IMR-90 (cell line): ENCODE measurements around the gene SBF2. TPM values are rescaled to one million over a fixed set of nuclear protein-coding genes. Genes with fewer than 3 reads are reported as not detected.

Experiments used
- ATAC-seq: fragments of 200-7000 bp; cut with Tn5 transposase; 2 replicates; pipeline ENCODE4 v1.9.1; 2020; ENCODE audit warnings: low read depth, mild to moderate bottlenecking, moderate library complexity
- BruUV-seq: library from RNA; stranded (reverse); fragments of 400-500 nt; replicated peaks from 2 replicates; lab custom pipeline; 2021; lab: Mats Ljungman, UMichigan
- CTCF ChIA-PET: fragments of 300-600 bp; formaldehyde crosslinking; extraction: SDS; loops from one replicate; lab custom pipeline; 2021; ENCODE audit warnings: antibody characterized with exemption; lab: Yijun Ruan, JAX
- POLR2A ChIA-PET: fragments of 300-600 bp; sonication (Branson Sonifier 250); formaldehyde crosslinking; loops from one replicate; lab custom pipeline; 2022; ENCODE audit warnings: antibody characterized with exemption; ENCODE audit not compliant: unreplicated experiment; lab: Charles Lee
- DNase-seq: peaks from one replicate; pipeline ENCODE4 v3.0.0; 2013
- H2AFZ ChIP-seq: replicated peaks from 2 replicates; pipeline ENCODE3; 2013; ENCODE audit warnings: low read length, mild to moderate bottlenecking; ENCODE audit not compliant: poor library complexity
- H2AK5ac ChIP-seq: 2 replicates; pipeline ENCODE4 v1.6.1; 2013; ENCODE audit warnings: low read depth, low read length, inconsistent platforms
- H2AK9ac ChIP-seq: replicated peaks from 2 replicates; pipeline ENCODE3; 2013; ENCODE audit warnings: mild to moderate bottlenecking, low read depth, low read length, moderate library complexity; ENCODE audit not compliant: poor library complexity
- H2BK120ac ChIP-seq: 2 replicates; pipeline ENCODE4 v1.6.1; 2013; ENCODE audit warnings: low read depth, low read length, inconsistent platforms
- H2BK15ac ChIP-seq: 3 replicates; pipeline ENCODE4 v1.6.1; 2013; ENCODE audit warnings: low read depth, low read length, inconsistent platforms
- H2BK20ac ChIP-seq: 2 replicates; pipeline ENCODE4 v1.6.1; 2013; ENCODE audit warnings: low read depth, mild to moderate bottlenecking, inconsistent platforms, low read length, moderate library complexity
- H2BK5ac ChIP-seq: 2 replicates; pipeline ENCODE4 v1.6.1; 2013; ENCODE audit warnings: mild to moderate bottlenecking, low read depth, low read length, inconsistent platforms; ENCODE audit not compliant: poor library complexity, severe bottlenecking
- H3K14ac ChIP-seq: replicated peaks from 2 replicates; pipeline ENCODE4 v1.6.1; 2013; ENCODE audit warnings: low read depth, low read length, inconsistent platforms
- H3K18ac ChIP-seq: 2 replicates; pipeline ENCODE4 v1.6.1; 2013; ENCODE audit warnings: low read depth, low read length, control low read depth
- H3K23ac ChIP-seq: 2 replicates; pipeline ENCODE4 v1.6.1; 2013; ENCODE audit warnings: low read depth, low read length, inconsistent platforms
- H3K27ac ChIP-seq: 2 replicates; pipeline ENCODE4 v1.5.1; 2013; ENCODE audit warnings: mild to moderate bottlenecking, control low read depth, low read length; ENCODE audit not compliant: insufficient read depth
- H3K27me3 ChIP-seq: 2 replicates; pipeline ENCODE4 v1.6.1; 2013; ENCODE audit warnings: low read length; ENCODE audit not compliant: control insufficient read depth, insufficient read depth
- H3K36me3 ChIP-seq: 2 replicates; pipeline ENCODE4 v1.6.1; 2013; ENCODE audit warnings: low read length, mixed read lengths; ENCODE audit not compliant: control insufficient read depth, insufficient read depth
- H3K4ac ChIP-seq: 2 replicates; pipeline ENCODE4 v1.6.1; 2013; ENCODE audit warnings: low read depth, low read length, inconsistent platforms
- H3K4me1 ChIP-seq: 2 replicates; pipeline ENCODE4 v1.6.1; 2013; ENCODE audit warnings: low read length, mixed read lengths; ENCODE audit not compliant: control insufficient read depth, insufficient read depth
- H3K4me2 ChIP-seq: 2 replicates; pipeline ENCODE4 v1.6.1; 2013; ENCODE audit warnings: low read depth, mild to moderate bottlenecking, control low read depth, low read length, moderate library complexity
- H3K4me3 ChIP-seq: 2 replicates; pipeline ENCODE4 v1.5.1; 2013; ENCODE audit warnings: low read depth, mild to moderate bottlenecking, control low read depth, low read length, moderate library complexity; ENCODE audit not compliant: insufficient read depth
- H3K56ac ChIP-seq: 2 replicates; pipeline ENCODE4 v1.6.1; 2013; ENCODE audit warnings: low read length, inconsistent platforms; ENCODE audit not compliant: insufficient read depth; ENCODE audit errors: extremely low read depth
- H3K79me1 ChIP-seq, 2 experiments: 2 replicates each; pipeline ENCODE4 v1.6.1; 2013; ENCODE audit warnings: low read length in 2 of 2, inconsistent platforms in 1 of 2, low read depth in 1 of 2
- H3K9ac ChIP-seq: 2 replicates; pipeline ENCODE4 v1.6.1; 2013; ENCODE audit warnings: low read depth, low read length, control low read depth
- H3K9me1 ChIP-seq: 2 replicates; pipeline ENCODE4 v1.6.1; 2013; ENCODE audit warnings: low read length, inconsistent platforms; ENCODE audit not compliant: insufficient read depth
- H3K9me3 ChIP-seq: 2 replicates; pipeline ENCODE4 v1.6.1; 2013; ENCODE audit warnings: low read length; ENCODE audit not compliant: control insufficient read depth, insufficient read depth
- H4K20me1 ChIP-seq: 2 replicates; pipeline ENCODE4 v1.6.1; 2013; ENCODE audit warnings: low read length, inconsistent platforms; ENCODE audit not compliant: insufficient read depth
- H4K5ac ChIP-seq: 2 replicates; pipeline ENCODE4 v1.6.1; 2013; ENCODE audit warnings: mild to moderate bottlenecking, low read depth, low read length, control low read depth
- H4K8ac ChIP-seq, 2 experiments: 2 replicates each; pipeline ENCODE4 v1.6.1; 2013; ENCODE audit warnings: low read depth in 2 of 2, low read length in 2 of 2, control low read depth in 1 of 2, inconsistent platforms in 1 of 2
- H4K91ac ChIP-seq: 2 replicates; pipeline ENCODE4 v1.6.1; 2013; ENCODE audit warnings: low read depth, low read length, inconsistent platforms; ENCODE audit not compliant: insufficient read depth
- BHLHE40 ChIP-seq: fragments of 150-350 bp; IDR thresholded peaks from 2 replicates; pipeline ENCODE4 v1.6.1; 2016; ENCODE audit warnings: mild to moderate bottlenecking, low read depth, low read length
- CEBPB ChIP-seq: IDR thresholded peaks from 2 replicates; pipeline ENCODE4 v1.6.1; 2012; ENCODE audit warnings: low read depth, low read length, improper control_type of control experiment
- CHD1 ChIP-seq: IDR thresholded peaks from 2 replicates; pipeline ENCODE4 v1.6.1; 2012; ENCODE audit warnings: low read depth, low read length, improper control_type of control experiment
- MAFK ChIP-seq: IDR thresholded peaks from 2 replicates; pipeline ENCODE4 v1.6.1; 2012; ENCODE audit warnings: low read depth, low read length, improper control_type of control experiment
- MAZ ChIP-seq: IDR thresholded peaks from 2 replicates; pipeline ENCODE4 v1.6.1; 2012; ENCODE audit warnings: low read depth, mild to moderate bottlenecking, low read length, improper control_type of control experiment, moderate library complexity, borderline replicate concordance
- MXI1 ChIP-seq: IDR thresholded peaks from 2 replicates; pipeline ENCODE4 v1.6.1; 2012; ENCODE audit warnings: low read depth, mild to moderate bottlenecking, low read length, moderate library complexity, borderline replicate concordance
- POLR2A ChIP-seq: IDR thresholded peaks from 2 replicates; pipeline ENCODE4 v1.6.1; 2012; ENCODE audit warnings: mild to moderate bottlenecking, low read depth, low read length
- RAD21 ChIP-seq: IDR thresholded peaks from 2 replicates; pipeline ENCODE4 v1.6.1; 2012; ENCODE audit warnings: low read length, improper control_type of control experiment
- RCOR1 ChIP-seq: IDR thresholded peaks from 2 replicates; pipeline ENCODE4 v1.6.1; 2012; ENCODE audit warnings: mild to moderate bottlenecking, low read length, improper control_type of control experiment; ENCODE audit not compliant: insufficient replicate concordance
- SMC3 ChIP-seq: fragments of 150-350 bp; IDR thresholded peaks from 2 replicates; pipeline ENCODE4 v1.6.1; 2016; ENCODE audit warnings: low read depth, mild to moderate bottlenecking, antibody characterized with exemption, low read length, moderate library complexity
- dilution Hi-C: fragments of 300-500 bp; cut with HindIII; formaldehyde crosslinking; loops from one replicate; pipeline ENCODE4 v1.14.3; 2018; ENCODE audit warnings: low sequenced_read_pairs; ENCODE audit not compliant: unreplicated experiment
- in situ Hi-C: fragments of 300-500 bp; cut with MboI; formaldehyde crosslinking; loops from 3 replicates; pipeline ENCODE4 v1.14.3; 2019; ENCODE audit warnings: low sequenced_read_pairs, inconsistent platforms, mixed read lengths
- intact Hi-C: fragments of 100-400 bp; cut with micrococcal nuclease; formaldehyde crosslinking; loops from 2 replicates; pipeline ENCODE4 v1.10.0; 2022
- polyA plus RNA-seq, 3 experiments: library from polyadenylated mRNA; depleted of rRNA; stranded (reverse); fragments of >200 nt; gene quantifications; 2 replicates each; pipeline ENCODE4 v1.2.3, GENCODE V29; 2012; ENCODE audit warnings: low replicate concordance in 1 of 3
- total RNA-seq: library from RNA; depleted of rRNA; stranded (reverse); fragments of >200 nt; gene quantifications from 2 replicates; pipeline ENCODE4 v1.2.3, GENCODE V29; 2012

The SBF2 gene
- total and polyA plus RNA-seq, 2 of the 4 experiments (the other 2 are of a cell fraction), result 23.8 to 51.8 TPM

- Histone ChIP-seq H2BK15ac (peak overlapping the region; percentile 74; the same call in 1 of the 3 replicates), H3K18ac (no peak overlapping the region), H4K8ac (peak overlapping the region in 1 of 2 experiments; percentile 84; a peak in 1 of 4 replicates), H2AFZ (no peak overlapping the region), H3K79me1 (peaks cover 35 to 75% of the 10 kb centered on the region in 2 experiments), H3K4me1 (peaks cover 13% of the 10 kb centered on the region; the same call in 1 of the 2 replicates), H2BK5ac (peak overlapping the region; percentile 96), H3K4me2 (0 out of 2 replicates have a peak overlapping the region, but pooled peaks have one; percentile 20), H3K14ac (no peak overlapping the region; the same call in 1 of the 2 replicates), H2AK5ac (no peak overlapping the region), H3K27me3 (no peaks in the 10 kb centered on the region), H3K36me3 (no peaks in the 10 kb centered on the region), H3K23ac (peak overlapping the region; percentile 85; the same call in 1 of the 2 replicates), H3K4ac (peak overlapping the region; percentile 96; the same call in 1 of the 2 replicates), H4K5ac (no peak overlapping the region), H4K20me1 (no peaks in the 10 kb centered on the region), H2AK9ac (no peak overlapping the region), H3K9ac (no peak overlapping the region), H3K9me3 (no peaks in the 10 kb centered on the region), H3K27ac (peak overlapping the region; percentile 63; the same call in 1 of the 2 replicates), H2BK120ac (peak overlapping the region; percentile 97; the same call in 1 of the 2 replicates), H4K91ac (no peak overlapping the region; the same call in 1 of the 2 replicates), H2BK20ac (no peak overlapping the region), H3K9me1 (peaks cover 18% of the 10 kb centered on the region), H3K4me3 (no peak overlapping the region), H3K56ac (no peak overlapping the region)
- no peak for TF ChIP-seq BHLHE40
- TF ChIP-seq RAD21, result no peak
- no peak for TF ChIP-seq CHD1
- TF ChIP-seq RCOR1, result no peak
- no peak for TF ChIP-seq MXI1
- TF ChIP-seq CEBPB, result no peak
- no peak for TF ChIP-seq MAZ
- no peak for TF ChIP-seq SMC3
- no peak for TF ChIP-seq MAFK
- no peak for TF ChIP-seq POLR2A
- in situ Hi-C loops, result no loop called here
- no TSS peak for BruUV-seq
- peak; percentile 61 for DNase-seq
- ChIA-PET POLR2A (no interaction called here), CTCF (no interaction called here)
- ATAC-seq, result peak; percentile 74
- intact Hi-C loops, result no loop called here
- dilution Hi-C loops, result no loop called here
These were observed 32.2 kb downstream of the SBF2 start for GRCh38 chr11:10261821-10262220.
